ENCODE data around the gene ANP32B. TPM values are rescaled to one million over a fixed set of nuclear protein-coding genes. Genes with fewer than 3 reads are reported as not detected.

The ANP32B gene
- total RNA-seq, 2 experiments from 2014 or later, result 178 to 192 TPM

GRCh38 chr9:97940741-97941140 lies 42.4 kb upstream of the ANP32B start:
- peaks cover 14% of the 10 kb centered on the region for H3K4me1 ChIP-seq (ENCODE audit: insufficient read depth, low read length)
- H3K27me3 Mint-ChIP-seq, result no peaks in the 10 kb centered on the region
- H3K27me3 ChIP-seq (ENCODE audit: control insufficient read depth in 1 of 2, insufficient read depth in 2 of 2, low read length in 2 of 2), result no peaks in the 10 kb centered on the region
- H3K4me3 ChIP-seq (ENCODE audit: low read length), result no peak overlapping the region
- H3K27ac Mint-ChIP-seq, result no peak overlapping the region
- H3K4me3 Mint-ChIP-seq, result no peak overlapping the region
- intact Hi-C loops (cut with DNase I, micrococcal nuclease), result no loop called here
- peaks cover 34% of the 10 kb centered on the region for H3K4me1 Mint-ChIP-seq (ENCODE audit: low read depth)
- H3K36me3 Mint-ChIP-seq (ENCODE audit: low read depth), result no peaks in the 10 kb centered on the region
- DNase-seq, result no peak
- H3K9me3 Mint-ChIP-seq, result no peaks in the 10 kb centered on the region
- H3K27ac ChIP-seq (ENCODE audit: low read depth in 1 of 2, low read length in 2 of 2), result no peak overlapping the region
- POLR2A ChIA-PET, result no interaction called here
- no peak for ATAC-seq (ENCODE audit: poor library complexity)
- no peaks in the 10 kb centered on the region for H3K9me3 ChIP-seq (ENCODE audit: control insufficient read depth in 1 of 2, insufficient read depth in 1 of 2, low read length in 2 of 2)
- CTCF ChIA-PET, result no interaction called here
- H3K36me3 ChIP-seq (ENCODE audit: insufficient read depth, low read length), result no peaks in the 10 kb centered on the region
- TF ChIP-seq CTCF (IDR thresholded peaks at IDR 0.05), result no peak

- Histone ChIP-seq H3K27me3 (ENCODE audit: control insufficient read depth in 1 of 2, insufficient read depth in 2 of 2, low read length in 2 of 2) (no peaks in the 10 kb centered on the region), H3K4me3 (ENCODE audit: low read length) (no peak overlapping the region), H3K9me3 (ENCODE audit: control insufficient read depth in 1 of 2, insufficient read depth in 1 of 2, low read length in 2 of 2) (no peaks in the 10 kb centered on the region), H3K27ac (ENCODE audit: low read depth in 1 of 2, low read length in 2 of 2) (no peak overlapping the region), H3K36me3 (ENCODE audit: insufficient read depth, low read length) (no peaks in the 10 kb centered on the region), H3K4me1 (ENCODE audit: insufficient read depth, low read length) (peaks cover 14% of the 10 kb centered on the region)
- H3K27ac Mint-ChIP-seq, result no peak overlapping the region
- ChIA-PET POLR2A (interaction anchor here (1.2 kb wide), 1 partner anchor 18 kb away, joined by 5 read pairs; no protein-coding TSS in a partner anchor), CTCF (interaction anchor here (0.7 kb wide), 1 partner anchor 322 kb away, joined by 4 read pairs; no protein-coding TSS in a partner anchor)
- no peaks in the 10 kb centered on the region for H3K27me3 Mint-ChIP-seq
- intact Hi-C loops (cut with DNase I, micrococcal nuclease), result no loop called here
- H3K4me3 Mint-ChIP-seq, result no peak overlapping the region
- H3K9me3 Mint-ChIP-seq, result no peaks in the 10 kb centered on the region
- no peak for TF ChIP-seq CTCF (IDR thresholded peaks at IDR 0.05)
- DNase-seq (no peak), ATAC-seq (ENCODE audit: poor library complexity) (no peak)
- peaks cover 28% of the 10 kb centered on the region for H3K4me1 Mint-ChIP-seq (ENCODE audit: low read depth)
- no peaks in the 10 kb centered on the region for H3K36me3 Mint-ChIP-seq (ENCODE audit: low read depth)
Measured at GRCh38 chr9:97941323-97941722, 41.8 kb upstream of the ANP32B start.

- no peaks in the 10 kb centered on the region for H3K9me3 Mint-ChIP-seq
- no peak for ATAC-seq (ENCODE audit: poor library complexity)
- H3K36me3 Mint-ChIP-seq (ENCODE audit: low read depth), result no peaks in the 10 kb centered on the region
- DNase-seq, result no peak
- CTCF ChIA-PET, result interaction anchor here (1.8 to 2.6 kb wide), 2 partner anchors 20 to 54 kb away, joined by 7 to 8 read pairs; no protein-coding TSS in a partner anchor
- no peak overlapping the region for H3K27ac ChIP-seq (ENCODE audit: low read depth in 1 of 2, low read length in 2 of 2)
- no peaks in the 10 kb centered on the region for H3K27me3 ChIP-seq (ENCODE audit: control insufficient read depth in 1 of 2, insufficient read depth in 2 of 2, low read length in 2 of 2)
- TF ChIP-seq CTCF (IDR thresholded peaks at IDR 0.05), result no peak
- H3K9me3 ChIP-seq (ENCODE audit: control insufficient read depth in 1 of 2, insufficient read depth in 1 of 2, low read length in 2 of 2), result no peaks in the 10 kb centered on the region
- intact Hi-C loops (cut with DNase I, micrococcal nuclease), result no loop called here
- H3K4me1 Mint-ChIP-seq (ENCODE audit: low read depth), result peaks cover 11% of the 10 kb centered on the region
- H3K4me3 Mint-ChIP-seq, result no peak overlapping the region
- H3K4me1 ChIP-seq (ENCODE audit: insufficient read depth, low read length), result peaks cover 1% of the 10 kb centered on the region
- no peaks in the 10 kb centered on the region for H3K36me3 ChIP-seq (ENCODE audit: insufficient read depth, low read length)
- no peak overlapping the region for H3K27ac Mint-ChIP-seq
- H3K27me3 Mint-ChIP-seq, result no peaks in the 10 kb centered on the region
- no peak overlapping the region for H3K4me3 ChIP-seq (ENCODE audit: low read length)
- POLR2A ChIA-PET, result interaction anchor here (0.6 to 1.4 kb wide), 3 partner anchors 7 to 74 kb away, joined by 3 to 4 read pairs (median 4); no protein-coding TSS in a partner anchor
Measured at GRCh38 chr9:97943308-97943855, 39.8 kb upstream of the ANP32B start.
